CD4-positive, alpha-beta T cell treated with Interleukin-10 for 1 hour (primary cell): ENCODE measurements around the gene IRX6.

Experiments
- DNase-seq: peaks from one replicate; pipeline ENCODE4 v3.0.0-alpha.2; 2020

IRX6 gene

GRCh38 chr16:55323637-55324271 lies at the start of gene IRX6:
IRX6 (plus strand) TSS chr16:55324203; CDS start chr16:55325092, 889 bp downstream.
- no peak for DNase-seq

- DNase-seq: no peak
Observed at GRCh38 chr16:55274391-55274790, 49.6 kb upstream of the IRX6 start.

GRCh38 chr16:55275167-55275566 lies 48.8 kb upstream of the IRX6 start:
- no peak for DNase-seq

- no peak for DNase-seq
Observed at GRCh38 chr16:55275869-55276268, 48.1 kb upstream of the IRX6 start.

- no peak for DNase-seq
Observed at GRCh38 chr16:55277536-55277935, 46.5 kb upstream of the IRX6 start.

- no peak for DNase-seq
Observed at GRCh38 chr16:55279598-55279997, 44.4 kb upstream of the IRX6 start.

- DNase-seq: no peak
Observed at GRCh38 chr16:55280587-55280986, 43.4 kb upstream of the IRX6 start.

- DNase-seq: no peak
Observed at GRCh38 chr16:55282441-55282840, 41.6 kb upstream of the IRX6 start.

GRCh38 chr16:55283812-55284717 lies 39.9 kb upstream of the IRX6 start:
- DNase-seq: no peak

GRCh38 chr16:55284718-55285099 lies 39.3 kb upstream of the IRX6 start:
- no peak for DNase-seq

GRCh38 chr16:55285586-55285985 lies 38.4 kb upstream of the IRX6 start:
- DNase-seq: no peak

GRCh38 chr16:55289353-55289752 lies 34.6 kb upstream of the IRX6 start:
- no peak for DNase-seq

GRCh38 chr16:55291847-55292246 lies 32.2 kb upstream of the IRX6 start:
- DNase-seq: no peak

GRCh38 chr16:55292491-55292890 lies 31.5 kb upstream of the IRX6 start:
- no peak for DNase-seq

- DNase-seq: no peak
Observed at GRCh38 chr16:55294129-55294528, 29.9 kb upstream of the IRX6 start.

GRCh38 chr16:55294931-55295342 lies 29.1 kb upstream of the IRX6 start:
- no peak for DNase-seq

- DNase-seq: no peak
Observed at GRCh38 chr16:55297062-55297909, 26.7 kb upstream of the IRX6 start.

GRCh38 chr16:55297910-55298479 lies 26.0 kb upstream of the IRX6 start:
- no peak for DNase-seq

- DNase-seq: no peak
Observed at GRCh38 chr16:55301385-55302008, 22.5 kb upstream of the IRX6 start.

- no peak for DNase-seq
Observed at GRCh38 chr16:55302635-55303034, 21.4 kb upstream of the IRX6 start.

GRCh38 chr16:55308973-55309372 lies 15.0 kb upstream of the IRX6 start:
- DNase-seq: no peak

GRCh38 chr16:55322327-55322726 lies 1.7 kb upstream of the IRX6 start:
- DNase-seq: no peak
